NCI-H774 (cell line): ENCODE results near the gene F13A1.

Experiments
- DNase-seq: peaks from one replicate; lab custom pipeline; 2025; lab: John Stamatoyannopoulos, UW

The F13A1 gene

GRCh38 chr6:6319952-6320811 lies at the start of gene F13A1:
TSS of gene F13A1 (minus strand) at chr6:6320662. CDS start at chr6:6318664, 1,998 bp downstream.
- DNase-seq, result peak; percentile 24

DNA sequence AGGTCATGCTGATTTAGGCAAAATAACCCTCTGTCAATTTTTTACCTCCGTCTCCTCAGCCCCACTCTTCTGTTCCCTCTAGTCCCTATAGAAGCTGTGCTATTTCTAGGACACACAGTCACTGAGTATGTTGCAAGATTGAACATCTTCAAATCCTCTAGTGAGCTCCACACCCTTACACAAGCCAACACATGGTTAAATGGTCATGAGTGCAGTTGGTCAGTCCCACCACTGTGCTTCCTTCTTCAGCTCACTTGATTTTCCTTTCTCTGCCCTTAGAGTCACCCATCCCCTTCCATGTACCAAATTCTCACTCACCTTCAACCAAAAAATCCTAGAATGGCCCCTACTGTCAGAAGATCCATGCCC lies 48.2 kb upstream of the F13A1 start:
- DNase-seq, result no peak

GRCh38 chr6:6368040-6368683 lies 47.7 kb upstream of the F13A1 start:
- no peak for DNase-seq

DNA sequence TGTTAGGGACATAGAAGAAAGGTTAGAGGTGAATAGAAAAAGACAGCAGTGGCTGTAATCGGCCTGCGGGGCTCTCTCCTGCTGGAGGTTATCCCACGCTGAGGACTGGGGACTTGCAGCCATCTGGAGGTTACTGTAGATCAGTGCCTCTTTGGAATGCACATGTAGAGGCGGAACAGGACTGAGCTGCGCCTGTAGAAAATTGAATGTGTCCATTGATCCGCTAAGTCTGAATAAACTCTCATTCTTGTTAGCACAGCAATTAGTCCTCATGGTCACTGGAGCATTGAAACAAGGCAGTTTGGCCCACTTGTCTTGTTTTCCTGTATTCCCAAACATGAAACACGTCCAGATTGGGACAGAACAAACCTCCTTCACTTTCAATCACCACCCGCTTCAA lies 46.3 kb upstream of the F13A1 start:
- DNase-seq, result peak; percentile 23

- no peak for DNase-seq
These were observed 44.8 kb upstream of the F13A1 start for GRCh38 chr6:6365242-6365641.

DNA sequence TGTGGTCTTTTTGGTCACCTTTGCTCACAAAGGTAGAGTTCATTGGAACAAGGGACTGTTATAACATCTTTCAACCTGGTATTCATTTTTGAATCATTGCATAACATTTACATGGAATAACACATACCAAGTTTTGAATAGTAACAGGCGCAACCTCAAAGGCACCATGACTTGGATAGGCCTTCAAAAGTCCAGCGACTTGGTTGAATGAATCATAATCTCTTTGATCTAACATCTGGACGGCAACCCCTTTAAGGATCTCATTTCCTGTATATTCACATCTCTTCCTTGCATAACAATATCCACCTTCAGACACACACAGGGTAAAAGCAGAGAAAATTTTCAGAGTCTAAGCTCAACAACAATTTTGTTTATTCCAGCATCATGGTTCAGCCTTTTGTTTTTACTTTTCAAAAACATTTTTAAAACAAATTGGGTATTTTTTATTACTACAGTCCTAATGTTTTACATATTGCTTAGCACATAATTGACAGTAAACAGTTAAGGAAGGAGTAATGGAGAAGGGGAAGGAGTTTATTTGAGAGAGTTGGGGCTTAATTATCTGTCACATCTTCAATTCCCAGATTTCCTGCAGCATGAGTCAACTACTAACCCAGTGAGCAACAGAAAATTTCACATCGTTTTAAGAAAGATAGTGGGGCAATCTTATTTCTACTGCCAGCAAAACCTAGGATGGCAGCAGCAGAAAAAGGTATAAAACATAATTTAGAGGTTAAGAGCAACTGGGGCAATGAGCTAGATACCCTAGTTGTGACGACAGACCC lies 41.8 kb upstream of the F13A1 start:
- DNase-seq, result no peak

DNA sequence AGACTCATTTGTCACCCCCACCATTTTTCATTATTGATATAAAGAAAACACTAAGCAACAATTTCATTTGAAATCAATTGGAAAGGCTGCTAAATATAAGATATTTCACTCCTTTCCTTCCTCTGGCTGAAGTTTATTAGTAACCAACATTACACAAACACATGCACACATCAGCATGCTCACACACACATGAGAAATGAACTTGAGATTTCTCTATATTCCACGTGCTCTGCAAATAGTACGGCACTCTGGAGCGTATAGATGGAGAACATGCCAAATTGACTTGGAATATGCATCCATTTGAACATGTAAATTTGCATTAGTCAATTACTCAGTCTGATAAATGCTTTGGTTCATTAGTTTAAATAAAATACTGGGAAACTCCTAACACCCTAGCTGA lies 37.1 kb upstream of the F13A1 start:
- DNase-seq, result no peak

DNA sequence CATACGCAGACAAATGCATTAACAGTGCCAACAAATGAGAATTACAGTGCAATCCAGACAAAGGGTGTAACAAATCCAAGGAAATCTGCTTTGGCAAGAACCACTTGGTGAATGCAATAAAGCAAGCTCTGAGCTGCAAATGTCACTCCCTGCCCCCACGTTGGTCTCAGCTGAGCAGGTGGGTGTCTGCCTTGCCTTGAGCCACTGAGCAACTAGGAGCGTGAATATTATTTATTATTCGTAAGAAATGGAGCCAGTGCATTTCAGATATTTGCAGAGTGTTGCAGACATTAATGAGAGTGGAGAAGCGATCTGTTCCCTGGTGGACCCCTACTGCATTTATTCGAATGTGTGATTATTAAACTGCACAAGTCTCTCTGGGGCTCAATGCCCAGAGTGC lies 36.6 kb upstream of the F13A1 start:
- DNase-seq, result no peak

- DNase-seq, result no peak
These were observed 32.3 kb upstream of the F13A1 start for GRCh38 chr6:6352772-6353171.

GRCh38 chr6:6351511-6352025 lies 31.1 kb upstream of the F13A1 start:
- DNase-seq, result no peak

GRCh38 chr6:6350696-6351095 lies 30.2 kb upstream of the F13A1 start:
- no peak for DNase-seq

DNA sequence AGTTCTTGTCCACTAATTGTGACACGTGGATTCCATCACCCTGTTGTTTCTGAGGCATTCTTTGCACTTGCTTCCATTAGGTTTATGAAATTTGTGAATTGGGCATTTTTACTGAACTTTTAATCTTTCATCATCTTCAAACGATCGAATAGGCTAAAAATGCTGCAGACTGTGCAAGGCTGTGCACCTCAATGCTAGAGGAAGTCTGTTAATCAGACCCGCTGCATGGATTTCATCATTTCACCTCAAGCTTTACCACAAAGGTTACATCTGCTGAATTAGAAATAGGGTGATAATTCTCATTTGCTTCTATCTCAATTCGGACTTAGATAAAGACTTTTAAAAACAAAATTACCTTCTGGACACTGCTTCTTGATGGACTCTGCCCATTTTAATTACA lies 27.8 kb upstream of the F13A1 start:
- DNase-seq, result no peak

DNA sequence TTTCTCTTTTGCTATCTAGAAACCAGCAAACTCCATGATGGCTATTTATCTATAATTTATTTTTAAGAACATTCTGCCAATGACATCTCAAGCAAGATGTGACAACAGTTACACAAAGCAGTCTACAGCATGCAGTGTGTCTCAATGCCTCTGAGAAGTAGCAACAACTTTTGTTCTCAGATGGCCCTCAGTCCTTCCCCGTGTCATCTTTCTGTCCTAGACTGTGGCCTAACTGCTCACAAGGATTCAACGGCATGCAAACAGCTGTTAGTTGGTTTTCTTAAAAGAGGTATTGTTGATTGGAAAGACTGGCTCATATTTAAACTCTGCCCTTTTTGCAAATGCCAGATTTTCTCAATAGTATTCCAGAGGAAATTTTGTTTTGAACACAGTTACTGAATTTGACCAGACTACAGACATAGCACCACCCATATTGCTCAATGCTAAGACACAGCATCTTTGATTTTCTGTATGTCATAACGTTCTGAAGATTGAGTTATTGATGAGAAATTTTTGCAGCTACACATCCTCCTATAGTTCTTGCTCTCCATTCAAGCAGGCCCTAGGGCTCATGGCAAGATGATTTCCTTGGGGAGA lies 26.1 kb upstream of the F13A1 start:
- no peak for DNase-seq

DNA sequence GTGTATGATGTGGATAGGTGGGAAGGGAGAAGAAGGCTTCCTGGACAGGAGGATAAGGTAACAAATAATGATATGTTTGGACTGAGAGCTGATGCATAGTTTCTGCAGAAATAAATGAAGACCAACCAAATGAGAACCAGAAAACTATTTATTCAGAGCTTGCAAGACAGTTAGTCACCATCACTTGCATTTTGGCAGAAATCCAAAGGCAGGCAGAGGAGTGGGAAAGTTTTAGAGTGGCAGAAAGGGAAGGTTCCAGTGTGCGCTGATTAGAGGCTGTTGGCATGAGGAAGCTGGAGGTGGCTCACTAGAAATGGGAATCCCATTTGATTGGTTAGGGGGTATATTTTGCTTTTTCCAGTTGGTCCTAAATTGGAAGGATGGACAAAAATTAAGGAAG lies 13.0 kb upstream of the F13A1 start:
- no peak for DNase-seq

DNA sequence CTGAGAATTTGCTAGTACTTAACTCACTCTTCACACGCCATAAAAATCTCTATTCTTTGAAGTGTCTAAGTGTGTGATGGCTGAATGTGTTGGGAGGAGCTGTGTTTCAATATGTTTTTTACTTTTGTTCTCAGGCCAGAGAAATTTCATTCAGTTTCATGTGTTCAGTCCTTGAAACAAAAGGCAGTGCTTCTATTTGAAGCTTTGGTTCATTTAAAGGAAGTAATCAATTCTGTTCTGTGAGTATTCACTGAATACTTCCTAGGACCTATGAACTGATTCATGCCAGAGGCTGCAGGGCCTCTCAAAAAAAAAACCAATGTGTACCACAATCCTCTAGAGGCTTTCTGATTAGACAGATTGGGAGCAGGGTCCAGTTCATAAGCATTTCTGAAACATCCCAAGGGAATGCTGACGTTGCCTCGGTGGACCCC lies 12.4 kb upstream of the F13A1 start:
- no peak for DNase-seq

- DNase-seq, result no peak
These were observed 11.6 kb upstream of the F13A1 start for GRCh38 chr6:6331946-6332601.

DNA sequence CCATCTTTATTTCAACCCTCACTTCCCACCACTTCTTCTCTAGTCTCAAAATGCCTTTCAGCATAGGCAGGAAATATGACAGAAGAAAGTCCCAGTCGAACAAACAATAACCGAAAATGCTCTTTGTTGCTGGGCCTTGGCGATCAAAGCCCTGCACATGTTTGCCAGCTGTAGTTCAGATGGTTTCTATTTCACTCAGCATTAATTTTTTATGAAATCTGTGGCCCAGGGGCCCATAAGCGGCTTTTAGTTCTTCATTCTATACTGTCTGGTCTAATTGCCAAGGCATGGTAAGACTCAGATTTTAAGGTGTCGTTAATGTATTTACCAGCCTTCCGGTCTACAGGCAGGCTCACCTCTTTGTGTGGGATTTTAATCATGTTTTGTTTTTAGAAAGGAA lies 10.9 kb upstream of the F13A1 start:
- no peak for DNase-seq

DNA sequence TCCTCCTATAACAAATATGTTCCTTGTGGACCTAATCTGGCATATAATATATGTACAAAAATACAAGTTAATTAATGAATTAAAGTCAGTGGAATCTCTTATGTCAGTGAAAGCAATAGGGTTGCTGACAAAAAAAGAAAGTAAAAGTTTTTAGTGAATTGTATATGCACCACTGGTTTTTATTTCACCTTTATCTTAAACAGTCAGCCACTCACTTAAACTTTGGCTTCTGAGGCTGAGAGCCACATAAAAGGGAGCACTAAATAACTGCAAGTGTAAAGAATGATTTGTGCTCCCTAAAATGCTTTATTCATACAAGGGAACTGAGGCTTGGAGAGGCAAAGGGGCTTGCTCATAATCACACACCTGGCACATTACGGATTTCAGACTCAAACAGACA lies 9.9 kb upstream of the F13A1 start:
- DNase-seq, result no peak

GRCh38 chr6:6328451-6328850 lies 8.0 kb upstream of the F13A1 start:
- DNase-seq, result no peak

- DNase-seq, result no peak
These were observed 2.9 kb upstream of the F13A1 start for GRCh38 chr6:6323352-6323751.

DNA sequence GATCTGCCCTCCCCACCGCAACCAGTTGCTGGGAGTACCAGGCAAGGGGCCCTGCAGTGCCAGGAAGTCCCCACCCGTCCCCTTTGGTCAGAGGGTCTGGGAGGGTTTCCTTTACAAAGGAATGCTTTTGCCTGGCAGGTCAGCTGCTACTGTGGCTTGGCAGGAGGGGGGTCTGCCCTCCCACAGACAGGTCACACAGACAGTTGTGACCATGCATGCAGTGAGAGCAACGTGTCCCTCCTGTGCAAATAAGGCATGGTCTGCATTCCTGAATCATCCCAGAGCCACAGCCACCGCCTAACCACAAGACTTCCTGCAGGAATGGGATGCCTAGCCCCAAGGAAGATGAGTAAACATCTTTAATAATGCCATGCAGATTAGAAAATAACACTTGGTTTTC lies 439 bp upstream of the F13A1 start:
- no peak for DNase-seq
